ENCODE data around the gene LRFN5. TPM values are rescaled to one million over a fixed set of nuclear protein-coding genes. Genes with fewer than 3 reads are reported as not detected.

Gene LRFN5
- total and polyA plus RNA-seq, 9 of the 15 experiments (the other 6 are each of a cell fraction or from before 2014, with no cell fraction given), result 0.01 to 0.27 (median 0.09) TPM; not detected in 1

DNA sequence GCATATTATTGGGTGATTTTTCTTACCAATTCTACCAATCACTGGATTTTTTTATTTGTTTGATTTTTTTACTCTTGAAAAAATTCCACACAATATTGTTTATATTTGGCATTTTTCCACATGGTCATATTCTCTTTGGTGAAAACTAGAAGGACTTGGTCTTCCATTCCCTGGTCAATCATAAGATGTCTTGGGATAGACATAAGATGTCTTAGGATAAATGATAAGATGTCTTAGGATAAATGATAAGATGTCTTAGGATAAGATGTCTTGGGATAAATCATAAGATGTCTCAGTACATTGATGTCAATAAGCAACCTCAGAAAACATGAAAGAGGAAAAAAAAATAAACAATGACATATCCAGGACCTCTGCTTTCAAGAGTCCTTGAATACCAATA lies 309.1 kb downstream of the LRFN5 start:
- Histone ChIP-seq H4K20me1 (replicated peaks; ENCODE audit: control insufficient read depth, insufficient read depth, low read length) (no peaks in the 10 kb centered on the region), H2AFZ (ENCODE audit: low read depth, low read length) (no peak overlapping the region), H3K36me3 (ENCODE audit: control insufficient read depth, insufficient read depth, low read length) (no peaks in the 10 kb centered on the region), H3K4me3 (no peak overlapping the region), H3K27me3 (ENCODE audit: control insufficient read depth in 2 of 2, insufficient read depth in 2 of 2, low read length in 2 of 2) (no peaks in the 10 kb centered on the region), H3K9me3 (replicated peaks; ENCODE audit: control insufficient read depth, insufficient read depth, low read depth, low read length) (no peaks in the 10 kb centered on the region), H3K9ac (ENCODE audit: insufficient read depth in 1 of 2, low read depth in 2 of 2, low read length in 2 of 2) (no peak overlapping the region), H3K9me1 (ENCODE audit: control insufficient read depth, insufficient read depth, low read length) (no peaks in the 10 kb centered on the region), H3K4me1 (replicated peaks in 1 of 2; ENCODE audit: control insufficient read depth in 2 of 2, insufficient read depth in 2 of 2, low read length in 2 of 2) (no peaks in the 10 kb centered on the region), H3K4me2 (ENCODE audit: insufficient read depth, low read length) (no peak overlapping the region), H3K79me2 (ENCODE audit: control insufficient read depth, insufficient read depth, low read length) (no peaks in the 10 kb centered on the region), H3K27ac (ENCODE audit: extremely low read depth, low read depth, low read length) (no peak overlapping the region)
- no TSS peak for BruUV-seq (replicated peaks)
- POLR2A ChIA-PET, result no interaction called here
- intact Hi-C loops (cut with micrococcal nuclease) (no loop called here), in situ Hi-C loops (cut with MboI) (no loop called here)
- ATAC-seq, result no peak
- TF ChIP-seq ASH1L (IDR thresholded peaks at IDR 0.05; ENCODE audit: borderline replicate concordance, low read depth, partially characterized antibody), result no peak
- TF ChIP-seq MAZ (CRISPR knock-in tag; conservative IDR thresholded peaks at IDR 0.05 in 1 of 2, IDR thresholded peaks at IDR 0.05 in 1 of 2), result no peak
- no peak for TF ChIP-seq FOXK1 (CRISPR knock-in tag; IDR thresholded peaks at IDR 0.05; ENCODE audit: borderline replicate concordance)
- TF ChIP-seq PHF21A (IDR thresholded peaks at IDR 0.05; ENCODE audit: borderline replicate concordance, low read depth), result no peak
- TF ChIP-seq XRCC3 (IDR thresholded peaks at IDR 0.05), result no peak
- TF ChIP-seq ELF2 (CRISPR knock-in tag; IDR thresholded peaks at IDR 0.05), result no peak
- no peak for TF ChIP-seq SNIP1 (IDR thresholded peaks at IDR 0.05; ENCODE audit: low read depth)
- no peak for TF ChIP-seq FOS (IDR thresholded peaks at IDR 0.05; ENCODE audit: extremely low read depth, insufficient read length)
- no peak for TF ChIP-seq NELFE (IDR thresholded peaks at IDR 0.05; ENCODE audit: insufficient read depth, insufficient read length)
- no peak for FAIRE-seq
- no peak for DNase-seq (ENCODE audit: extremely low read depth in 1 of 4, low spot score in 3 of 4)
- CTCF ChIA-PET (ENCODE audit: low intra/inter-chr PET ratio), result no interaction called here

All from K562 (cell line).